K562 (cell line): Measurements from ENCODE around the gene MYBPH. TPM values are rescaled to one million over a fixed set of nuclear protein-coding genes. Genes with fewer than 3 reads are reported as not detected.
A peak's percentile ranks its signal among the peaks of the same experiment; 100 is the strongest.

Experiments
- ATAC-seq: fragments of 200-7000 bp; cut with Tn5 transposase; 3 replicates; pipeline ENCODE4 v1.9.1; 2020; ENCODE audit warnings: moderate library complexity
- BruUV-seq: library from RNA; stranded (reverse); fragments of 400-500 nt; replicated peaks from 2 replicates; lab custom pipeline; 2021; lab: Mats Ljungman, UMichigan
- CTCF ChIA-PET: fragments of 300-600 bp; formaldehyde crosslinking; extraction: SDS; loops from one replicate; lab custom pipeline; 2021; ENCODE audit warnings: low intra/inter-chr PET ratio; lab: Yijun Ruan, JAX
- POLR2A ChIA-PET: fragments of 300-600, 350-650 bp; sonication (Branson Sonifier 250); formaldehyde crosslinking; extraction: SDS; loops from one replicate; lab custom pipeline; 2021; ENCODE audit warnings: antibody characterized with exemption, inconsistent platforms; lab: Yijun Ruan, JAX
- DNase-seq, 4 experiments: peaks; one replicate each; pipeline versions ENCODE4 v3.0.0 to v3.0.0-alpha.2; 2011 to 2018; ENCODE audit warnings: low spot score in 3 of 4, mixed read lengths in 3 of 4; ENCODE audit errors: extremely low read depth in 1 of 4
- FAIRE-seq: peaks from 2 replicates; lab custom pipeline; 2011; peaks lifted over from hg19 to GRCh38; lab: Jason Lieb, UNC
- H2AFZ ChIP-seq: 2 replicates; pipeline ENCODE4 v1.6.0; 2011; ENCODE audit warnings: low read depth, low read length, control low read depth, inconsistent platforms
- H3K27ac ChIP-seq: fragments of 200-600 bp; 3 replicates; pipeline ENCODE4 v1.8.0; 2011; ENCODE audit warnings: low read depth, mild to moderate bottlenecking, control low read depth, inconsistent platforms, low read length, moderate library complexity, mixed read lengths; ENCODE audit errors: extremely low read depth
- H3K27me3 ChIP-seq, 2 experiments: fragments of 300-600 bp in 1 of 2; 2 replicates in 1 of 2; 3 replicates in 1 of 2; pipeline versions ENCODE4 v1.6.0 to v1.8.0; 2011; ENCODE audit warnings: inconsistent platforms in 2 of 2, low read length in 2 of 2, mild to moderate bottlenecking in 1 of 2, mixed read lengths in 1 of 2, moderate library complexity in 1 of 2; ENCODE audit not compliant: control insufficient read depth in 2 of 2, insufficient read depth in 2 of 2
- H3K36me3 ChIP-seq: fragments of 300-600 bp; 3 replicates; pipeline ENCODE4 v1.8.0; 2011; ENCODE audit warnings: mild to moderate bottlenecking, low read length, inconsistent platforms; ENCODE audit not compliant: control insufficient read depth, insufficient read depth
- H3K4me1 ChIP-seq, 2 experiments: fragments of 200-600 bp in 1 of 2; replicated peaks in 1 of 2; 2 replicates in 1 of 2; 3 replicates in 1 of 2; pipeline versions ENCODE4 v1.5.1 to v1.8.0; 2011; ENCODE audit warnings: inconsistent platforms in 2 of 2, low read length in 2 of 2, mild to moderate bottlenecking in 1 of 2, mixed read lengths in 1 of 2, moderate library complexity in 1 of 2; ENCODE audit not compliant: control insufficient read depth in 2 of 2, insufficient read depth in 2 of 2
- H3K4me2 ChIP-seq: 2 replicates; pipeline ENCODE4 v1.6.1; 2011; ENCODE audit warnings: low read length, control low read depth, inconsistent platforms, mixed read lengths; ENCODE audit not compliant: insufficient read depth
- H3K4me3 ChIP-seq: fragments of 200-600 bp; sonication (generic), shearing (Covaris generic); 2 replicates; pipeline ENCODE4 v1.5.1; 2016; ENCODE audit warnings: control low read depth, inconsistent platforms
- H3K79me2 ChIP-seq: fragments of 200-600 bp; 3 replicates; pipeline ENCODE4 v1.8.0; 2011; ENCODE audit warnings: low read length, inconsistent platforms; ENCODE audit not compliant: control insufficient read depth, insufficient read depth
- H3K9ac ChIP-seq, 2 experiments: 2 replicates each; pipeline versions ENCODE4 v1.6.0 to v1.6.1; 2011; ENCODE audit warnings: low read depth in 2 of 2, low read length in 2 of 2, control low read depth in 1 of 2, inconsistent platforms in 1 of 2, mild to moderate bottlenecking in 1 of 2, mixed read lengths in 1 of 2; ENCODE audit not compliant: insufficient read depth in 1 of 2
- H3K9me1 ChIP-seq: one replicate; pipeline ENCODE4 v1.6.0; 2011; ENCODE audit warnings: inconsistent platforms, mild to moderate bottlenecking, low read length, moderate library complexity; ENCODE audit not compliant: control insufficient read depth, insufficient read depth
- H3K9me3 ChIP-seq: replicated peaks from 2 replicates; pipeline ENCODE4 v1.5.1; 2011; ENCODE audit warnings: low read depth, low read length, inconsistent platforms; ENCODE audit not compliant: control insufficient read depth, insufficient read depth
- H4K20me1 ChIP-seq: replicated peaks from 2 replicates; pipeline ENCODE4 v1.6.1; 2011; ENCODE audit warnings: low read length, inconsistent platforms, mixed read lengths; ENCODE audit not compliant: control insufficient read depth, insufficient read depth
- CTBP1 ChIP-seq: fragments of 450-650 bp; IDR thresholded peaks from 2 replicates; pipeline ENCODE4 v1.6.1; 2016; ENCODE audit warnings: borderline replicate concordance
- GABPA ChIP-seq: fragments of 200-800 bp; sonication (Bioruptor generic); conservative IDR thresholded peaks from 2 replicates; pipeline ENCODE4 v1.6.1; 2016; ENCODE audit warnings: low read depth, missing genetic modification characterization, missing compliant biosample characterization
- NFE2L1 ChIP-seq: fragments of 450-650 bp; IDR thresholded peaks from 2 replicates; pipeline ENCODE4 v1.6.1; 2016; ENCODE audit warnings: missing genetic modification characterization, low read depth, mild to moderate bottlenecking, missing compliant biosample characterization, moderate library complexity, borderline replicate concordance
- NFYB ChIP-seq: IDR thresholded peaks from 2 replicates; pipeline ENCODE4 v1.6.1; 2011; ENCODE audit warnings: mild to moderate bottlenecking, moderate library complexity; ENCODE audit not compliant: insufficient read length; ENCODE audit errors: extremely low read depth
- SP2 ChIP-seq: IDR thresholded peaks from 2 replicates; pipeline ENCODE4 v1.6.1; 2011; ENCODE audit warnings: mild to moderate bottlenecking, low read depth, low read length, moderate library complexity; ENCODE audit not compliant: poor library complexity, severe bottlenecking; ENCODE audit errors: extremely low read depth
- WGBS: fragments of 100-300 bp; shearing (Covaris generic); methylation state at CpG from one replicate; pipeline ENCODE4 v1.1.6; 2016; ENCODE audit warnings: low coverage, mixed read lengths; ENCODE audit not compliant: insufficient coverage; ENCODE audit errors: missing lambda C conversion rate; 5-methylcytosine and 5-hydroxymethylcytosine counted together
- in situ Hi-C: fragments of 300-500 bp; cut with MboI; formaldehyde crosslinking; loops from 4 replicates; pipeline ENCODE4 v1.15.0; 2018; ENCODE audit warnings: inconsistent platforms, mixed read lengths
- intact Hi-C: fragments of 100-400 bp; cut with micrococcal nuclease; formaldehyde crosslinking; loops from 2 replicates; pipeline ENCODE4 v1.14.2; 2022
- polyA plus RNA-seq, 8 experiments: library from polyadenylated mRNA; depleted of rRNA in 4 of 8; stranded (reverse) in 5 of 8; unstranded in 3 of 8; fragments of >200 nt; fragmentation: Nextera tagmentation in 2 of 8; fragmentation: Illumina TruSeq in 1 of 8; extraction: Ambion mirVana in 2 of 8; extraction: Trizol in 1 of 8; gene quantifications; 2 replicates each; pipeline versions ENCODE4 v1.2.1 to v1.2.3, GENCODE V29; 2011 to 2014; ENCODE audit warnings: inconsistent platforms in 1 of 8, missing spikeins in 1 of 8
- total RNA-seq, 7 experiments: library from RNA; depleted of rRNA in 6 of 7; stranded (reverse); fragments of >200 nt in 6 of 7; fragmentation: Illumina TruSeq in 2 of 7; extraction: Trizol in 2 of 7; gene quantifications; 2 replicates each; pipeline versions ENCODE4 v1.2.1 to v1.2.3, GENCODE V29; 2011 to 2021; ENCODE audit warnings: low replicate concordance in 1 of 7
- TF ChIP-seq, protein P1 (sequence below): fragments of 450-650 bp; IDR thresholded peaks from 2 replicates; pipeline ENCODE4 v1.6.1; 2016

The MYBPH gene
- total and polyA plus RNA-seq, 9 of the 15 experiments (the other 6 are each of a cell fraction or from before 2014, with no cell fraction given), result 0.13 TPM; not detected in 8

- TF ChIP-seq, protein P1, sequence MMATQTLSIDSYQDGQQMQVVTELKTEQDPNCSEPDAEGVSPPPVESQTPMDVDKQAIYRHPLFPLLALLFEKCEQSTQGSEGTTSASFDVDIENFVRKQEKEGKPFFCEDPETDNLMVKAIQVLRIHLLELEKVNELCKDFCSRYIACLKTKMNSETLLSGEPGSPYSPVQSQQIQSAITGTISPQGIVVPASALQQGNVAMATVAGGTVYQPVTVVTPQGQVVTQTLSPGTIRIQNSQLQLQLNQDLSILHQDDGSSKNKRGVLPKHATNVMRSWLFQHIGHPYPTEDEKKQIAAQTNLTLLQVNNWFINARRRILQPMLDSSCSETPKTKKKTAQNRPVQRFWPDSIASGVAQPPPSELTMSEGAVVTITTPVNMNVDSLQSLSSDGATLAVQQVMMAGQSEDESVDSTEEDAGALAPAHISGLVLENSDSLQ, result 0 out of 2 replicates have a peak, but pooled peaks have one; percentile 20
- peak; percentile 66 for TF ChIP-seq GABPA (tag)
Measured at GRCh38 chr1:203121186-203122015, 54.2 kb downstream of the MYBPH start (continued).

GRCh38 chr1:203120325-203121153 is 55.1 kb downstream of the MYBPH start:
- POLR2A ChIA-PET, result interaction anchor here (0.5 to 0.7 kb wide), 2 partner anchors 13 to 31 kb away, joined by 3 to 4 read pairs; no protein-coding TSS in a partner anchor
- Histone ChIP-seq H3K9me1 (peaks cover 3% of the 10 kb centered on the region), H3K36me3 (no peaks in the 10 kb centered on the region), H3K4me3 (no peak overlapping the region), H3K79me2 (no peaks in the 10 kb centered on the region), H3K9ac (no peak overlapping the region), H3K9me3 (no peaks in the 10 kb centered on the region), H3K4me1 (peaks cover 0 to 5% of the 10 kb centered on the region in 2 experiments; a peak in 1 of 5 replicates), H2AFZ (no peak overlapping the region), H4K20me1 (peaks cover 7% of the 10 kb centered on the region), H3K27ac (no peak overlapping the region), H3K4me2 (no peak overlapping the region), H3K27me3 (peaks cover 3 to 59% of the 10 kb centered on the region in 2 experiments; a peak in 3 of 5 replicates)
- BruUV-seq, result no TSS peak
- ATAC-seq (no peak), DNase-seq (no peak), FAIRE-seq (no peak)
- intact Hi-C loops (no loop called here), in situ Hi-C loops (no loop called here)
- 0% methylated on average over 7 of the region's 7 CpGs for WGBS
- CTCF ChIA-PET, result no interaction called here
- TF ChIP-seq SP2 (no peak), NFE2L1 (no peak), NFYB (no peak), CTBP1 (no peak)

Other genes with a start within 250 kb of the MYBPH start
Only the 7 nearest of the 11 such genes appear.
- 119 and 136 TPM in 2 replicates for gene TMEM183A, start 168.5 kb downstream of the MYBPH start, total RNA-seq (2014; rRNA removed)
- gene TMEM183A, start 168.5 kb downstream of the MYBPH start, total RNA-seq (2014; rRNA removed; fragmentation: Illumina TruSeq; extraction: Trizol), result 127 and 136 TPM in 2 replicates
- gene TMEM183A, start 168.5 kb downstream of the MYBPH start, total RNA-seq (2015; rRNA removed; fragmentation: Illumina TruSeq; extraction: Trizol), result 114 TPM in 2 replicates
- 124 and 143 TPM in 2 replicates for gene TMEM183A, start 168.5 kb downstream of the MYBPH start, total RNA-seq (2021)
- 166 and 180 TPM in 2 replicates for gene TMEM183A, start 168.5 kb downstream of the MYBPH start, polyA plus RNA-seq (2011; rRNA removed)
- 144 and 190 TPM in 2 replicates for gene TMEM183A, start 168.5 kb downstream of the MYBPH start, polyA plus RNA-seq (2014; fragmentation: Illumina TruSeq; extraction: Trizol)
- 10 to 100 TPM; 23.4 to 31.8 TPM for gene TMEM183A, start 168.5 kb downstream of the MYBPH start, polyA plus RNA-seq (2014; fragmentation: Nextera tagmentation; extraction: Ambion mirVana)
- gene TMEM183A, start 168.5 kb downstream of the MYBPH start, polyA plus RNA-seq (2014; rRNA removed), result 124 and 139 TPM in 2 replicates
- gene PPFIA4, start 149.3 kb downstream of the MYBPH start, total RNA-seq (2014; rRNA removed), result 0.94 and 1.00 TPM in 2 replicates
- 0.22 and 0.36 TPM in 2 replicates for gene PPFIA4, start 149.3 kb downstream of the MYBPH start, total RNA-seq (2014; rRNA removed; fragmentation: Illumina TruSeq; extraction: Trizol)
- gene PPFIA4, start 149.3 kb downstream of the MYBPH start, total RNA-seq (2015; rRNA removed; fragmentation: Illumina TruSeq; extraction: Trizol), result 0.43 and 0.60 TPM in 2 replicates
- 1.9 and 2.0 TPM in 2 replicates for gene PPFIA4, start 149.3 kb downstream of the MYBPH start, total RNA-seq (2021)
- gene PPFIA4, start 149.3 kb downstream of the MYBPH start, polyA plus RNA-seq (2011; rRNA removed), result 12.0 and 15.5 TPM in 2 replicates
- 0.69 and 0.70 TPM in 2 replicates for gene PPFIA4, start 149.3 kb downstream of the MYBPH start, polyA plus RNA-seq (2014; fragmentation: Illumina TruSeq; extraction: Trizol)
- gene PPFIA4, start 149.3 kb downstream of the MYBPH start, polyA plus RNA-seq (2014; fragmentation: Nextera tagmentation; extraction: Ambion mirVana), result under 1 TPM; 0.07 to 0.08 TPM
- gene PPFIA4, start 149.3 kb downstream of the MYBPH start, polyA plus RNA-seq (2014; rRNA removed), result 1.2 and 5.3 TPM in 2 replicates
- gene MYOG, start 89.8 kb downstream of the MYBPH start, total RNA-seq (2014; rRNA removed), result not detected in 2 replicates
- gene MYOG, start 89.8 kb downstream of the MYBPH start, total RNA-seq (2014; rRNA removed; fragmentation: Illumina TruSeq; extraction: Trizol), result not detected in 2 replicates
- gene MYOG, start 89.8 kb downstream of the MYBPH start, total RNA-seq (2015; rRNA removed; fragmentation: Illumina TruSeq; extraction: Trizol), result not detected in 2 replicates
- not detected in 2 replicates for gene MYOG, start 89.8 kb downstream of the MYBPH start, total RNA-seq (2021)
- not detected in 2 replicates for gene MYOG, start 89.8 kb downstream of the MYBPH start, polyA plus RNA-seq (2011; rRNA removed)
- not detected in 2 replicates for gene MYOG, start 89.8 kb downstream of the MYBPH start, polyA plus RNA-seq (2014; fragmentation: Illumina TruSeq; extraction: Trizol)
- gene MYOG, start 89.8 kb downstream of the MYBPH start, polyA plus RNA-seq (2014; fragmentation: Nextera tagmentation; extraction: Ambion mirVana), result not detected
- not detected in 2 replicates for gene MYOG, start 89.8 kb downstream of the MYBPH start, polyA plus RNA-seq (2014; rRNA removed)
- gene ADORA1, start 48.1 kb downstream of the MYBPH start, total RNA-seq (2014; rRNA removed), result not detected in 2 replicates
- gene ADORA1, start 48.1 kb downstream of the MYBPH start, total RNA-seq (2014; rRNA removed; fragmentation: Illumina TruSeq; extraction: Trizol), result not detected in 2 replicates
- not detected in 2 replicates for gene ADORA1, start 48.1 kb downstream of the MYBPH start, total RNA-seq (2015; rRNA removed; fragmentation: Illumina TruSeq; extraction: Trizol)
- not detected in 2 replicates for gene ADORA1, start 48.1 kb downstream of the MYBPH start, total RNA-seq (2021)
- not detected in 2 replicates for gene ADORA1, start 48.1 kb downstream of the MYBPH start, polyA plus RNA-seq (2011; rRNA removed)
- gene ADORA1, start 48.1 kb downstream of the MYBPH start, polyA plus RNA-seq (2014; fragmentation: Illumina TruSeq; extraction: Trizol), result not detected in 2 replicates
- not detected for gene ADORA1, start 48.1 kb downstream of the MYBPH start, polyA plus RNA-seq (2014; fragmentation: Nextera tagmentation; extraction: Ambion mirVana)
- not detected in 2 replicates for gene ADORA1, start 48.1 kb downstream of the MYBPH start, polyA plus RNA-seq (2014; rRNA removed)
- not detected in 2 replicates for gene CHI3L1, start 10.9 kb upstream of the MYBPH start, total RNA-seq (2014; rRNA removed)
- not detected in 2 replicates for gene CHI3L1, start 10.9 kb upstream of the MYBPH start, total RNA-seq (2014; rRNA removed; fragmentation: Illumina TruSeq; extraction: Trizol)
- gene CHI3L1, start 10.9 kb upstream of the MYBPH start, total RNA-seq (2015; rRNA removed; fragmentation: Illumina TruSeq; extraction: Trizol), result not detected in 2 replicates
- gene CHI3L1, start 10.9 kb upstream of the MYBPH start, total RNA-seq (2021), result not detected in 2 replicates
- not detected in 2 replicates for gene CHI3L1, start 10.9 kb upstream of the MYBPH start, polyA plus RNA-seq (2011; rRNA removed)
- gene CHI3L1, start 10.9 kb upstream of the MYBPH start, polyA plus RNA-seq (2014; fragmentation: Illumina TruSeq; extraction: Trizol), result not detected in 2 replicates
- gene CHI3L1, start 10.9 kb upstream of the MYBPH start, polyA plus RNA-seq (2014; fragmentation: Nextera tagmentation; extraction: Ambion mirVana), result not detected
- not detected in 2 replicates for gene CHI3L1, start 10.9 kb upstream of the MYBPH start, polyA plus RNA-seq (2014; rRNA removed)
- not detected in 2 replicates for gene CHIT1, start 53.8 kb upstream of the MYBPH start, total RNA-seq (2014; rRNA removed)
- not detected in 2 replicates for gene CHIT1, start 53.8 kb upstream of the MYBPH start, total RNA-seq (2014; rRNA removed; fragmentation: Illumina TruSeq; extraction: Trizol)
- gene CHIT1, start 53.8 kb upstream of the MYBPH start, total RNA-seq (2015; rRNA removed; fragmentation: Illumina TruSeq; extraction: Trizol), result not detected in 2 replicates
- not detected in 2 replicates for gene CHIT1, start 53.8 kb upstream of the MYBPH start, total RNA-seq (2021)
- gene CHIT1, start 53.8 kb upstream of the MYBPH start, polyA plus RNA-seq (2011; rRNA removed), result not detected in 2 replicates
- not detected in 2 replicates for gene CHIT1, start 53.8 kb upstream of the MYBPH start, polyA plus RNA-seq (2014; fragmentation: Illumina TruSeq; extraction: Trizol)
- not detected for gene CHIT1, start 53.8 kb upstream of the MYBPH start, polyA plus RNA-seq (2014; fragmentation: Nextera tagmentation; extraction: Ambion mirVana)
- not detected in 2 replicates for gene CHIT1, start 53.8 kb upstream of the MYBPH start, polyA plus RNA-seq (2014; rRNA removed)
- gene BTG2, start 129.7 kb upstream of the MYBPH start, total RNA-seq (2014; rRNA removed), result 8.7 and 11.3 TPM in 2 replicates
- gene BTG2, start 129.7 kb upstream of the MYBPH start, total RNA-seq (2014; rRNA removed; fragmentation: Illumina TruSeq; extraction: Trizol), result 5.8 and 7.2 TPM in 2 replicates
- 2.6 and 2.9 TPM in 2 replicates for gene BTG2, start 129.7 kb upstream of the MYBPH start, total RNA-seq (2015; rRNA removed; fragmentation: Illumina TruSeq; extraction: Trizol)
- 9.6 and 11.5 TPM in 2 replicates for gene BTG2, start 129.7 kb upstream of the MYBPH start, total RNA-seq (2021)
- gene BTG2, start 129.7 kb upstream of the MYBPH start, polyA plus RNA-seq (2011; rRNA removed), result 29.7 and 41.9 TPM in 2 replicates
- 9.4 and 12.2 TPM in 2 replicates for gene BTG2, start 129.7 kb upstream of the MYBPH start, polyA plus RNA-seq (2014; fragmentation: Illumina TruSeq; extraction: Trizol)
- 1 to 10 TPM; 2.3 to 3.8 TPM for gene BTG2, start 129.7 kb upstream of the MYBPH start, polyA plus RNA-seq (2014; fragmentation: Nextera tagmentation; extraction: Ambion mirVana)
- gene BTG2, start 129.7 kb upstream of the MYBPH start, polyA plus RNA-seq (2014; rRNA removed), result 10.1 and 12.7 TPM in 2 replicates